ENCODE data around the gene PDE1A.

- TF ChIP-seq CTCF (conservative IDR thresholded peaks at IDR 0.05) (no peak), EZH2 (IDR thresholded peaks at IDR 0.05; ENCODE audit: low read depth) (no peak)
These were observed 229.3 kb downstream of the PDE1A start for GRCh38 chr2:182197529-182197928.
